Adrenal gland (tissue), 5 donors: ENCODE measurements around the gene CAMTA1.

Experiments
- POLR2A ChIP-seq, 2 donors: fragments of 450-650 bp; IDR thresholded peaks; one replicate each; pipeline ENCODE4 v1.6.1; 2017; ENCODE audit warnings: antibody characterized with exemption in 2 of 2, mild to moderate bottlenecking in 2 of 2, moderate library complexity in 1 of 2
- TF ChIP-seq, protein P1 (sequence below), 6 experiments: fragments of 450-650 bp in 4 of 6; fragments of 200-600 bp in 2 of 6; sonication (generic) in 1 of 6; IDR thresholded peaks; 1 replicate in 5 of 6; 2 replicates in 1 of 6; pipeline versions ENCODE4 v1.5.1 to v1.8.0; 2016 to 2021; ENCODE audit warnings: antibody characterized with exemption in 6 of 6, mild to moderate bottlenecking in 2 of 6, moderate library complexity in 1 of 6
- donor health status: DM: no; HTN: no; CAD: no.

GRCh38 chr1:7667625-7668218, 882.5 kb downstream of the CAMTA1 start:
- TF ChIP-seq, protein P1, sequence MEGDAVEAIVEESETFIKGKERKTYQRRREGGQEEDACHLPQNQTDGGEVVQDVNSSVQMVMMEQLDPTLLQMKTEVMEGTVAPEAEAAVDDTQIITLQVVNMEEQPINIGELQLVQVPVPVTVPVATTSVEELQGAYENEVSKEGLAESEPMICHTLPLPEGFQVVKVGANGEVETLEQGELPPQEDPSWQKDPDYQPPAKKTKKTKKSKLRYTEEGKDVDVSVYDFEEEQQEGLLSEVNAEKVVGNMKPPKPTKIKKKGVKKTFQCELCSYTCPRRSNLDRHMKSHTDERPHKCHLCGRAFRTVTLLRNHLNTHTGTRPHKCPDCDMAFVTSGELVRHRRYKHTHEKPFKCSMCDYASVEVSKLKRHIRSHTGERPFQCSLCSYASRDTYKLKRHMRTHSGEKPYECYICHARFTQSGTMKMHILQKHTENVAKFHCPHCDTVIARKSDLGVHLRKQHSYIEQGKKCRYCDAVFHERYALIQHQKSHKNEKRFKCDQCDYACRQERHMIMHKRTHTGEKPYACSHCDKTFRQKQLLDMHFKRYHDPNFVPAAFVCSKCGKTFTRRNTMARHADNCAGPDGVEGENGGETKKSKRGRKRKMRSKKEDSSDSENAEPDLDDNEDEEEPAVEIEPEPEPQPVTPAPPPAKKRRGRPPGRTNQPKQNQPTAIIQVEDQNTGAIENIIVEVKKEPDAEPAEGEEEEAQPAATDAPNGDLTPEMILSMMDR (IDR thresholded peaks at IDR 0.05): peak; percentile 99 to 100 (median 100)
- peak in 1 of 2 donors; percentile 13 for TF ChIP-seq POLR2A (IDR thresholded peaks at IDR 0.05)
